ENCODE measurements around the gene MAPKAPK3. TPM values are rescaled to one million over a fixed set of nuclear protein-coding genes. Genes with fewer than 3 reads are reported as not detected.

Gene MAPKAPK3
- 100 to 1,000 TPM; 166 to 171 TPM for total RNA-seq

DNA sequence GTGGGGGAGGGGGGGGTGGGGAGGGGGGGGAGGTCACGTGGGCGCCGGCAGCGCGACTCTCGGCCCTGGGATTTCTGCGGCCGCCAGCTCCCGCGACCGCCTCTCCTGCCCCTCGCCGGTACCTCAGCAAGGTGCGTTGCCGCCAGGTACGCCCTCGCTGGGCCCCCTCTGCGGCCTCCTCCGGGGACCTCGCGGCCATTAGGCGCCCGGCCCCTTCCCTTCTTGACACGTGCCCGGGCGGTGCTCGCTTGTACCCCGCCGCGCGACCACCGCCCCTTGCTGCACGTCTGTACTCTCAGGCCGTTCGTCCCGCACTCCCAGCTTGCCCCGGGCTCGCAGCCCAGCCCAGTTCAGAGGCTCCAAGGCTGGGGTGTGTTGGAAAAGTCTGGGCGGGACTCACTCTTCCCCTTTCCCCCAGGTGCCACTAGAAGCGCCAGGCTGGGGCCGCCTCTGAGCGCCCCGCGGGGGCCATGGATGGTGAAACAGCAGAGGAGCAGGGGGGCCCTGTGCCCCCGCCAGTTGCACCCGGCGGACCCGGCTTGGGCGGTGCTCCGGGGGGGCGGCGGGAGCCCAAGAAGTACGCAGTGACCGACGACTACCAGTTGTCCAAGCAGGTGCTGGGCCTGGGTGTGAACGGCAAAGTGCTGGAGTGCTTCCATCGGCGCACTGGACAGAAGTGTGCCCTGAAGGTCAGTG, at the start of gene MAPKAPK3:
TSS of gene MAPKAPK3 (plus strand) at position 56 of the 696 bp plus-strand sequence. CDS start at position 471, 415 bp downstream.
- Mint-ChIP-seq H3K4me1 (peaks cover 60% of the 10 kb centered on the region), H3K4me3 (peak within 1 kb of the TSS; percentile 92), H3K27ac (peak within 1 kb of the TSS; percentile 95), H3K27me3 (peaks cover 4% of the 10 kb centered on the region), H3K36me3 (peaks cover 61% of the 10 kb centered on the region), H3K9me3 (no peaks in the 10 kb centered on the region)
- peak; percentile 40 for DNase-seq

DNA sequence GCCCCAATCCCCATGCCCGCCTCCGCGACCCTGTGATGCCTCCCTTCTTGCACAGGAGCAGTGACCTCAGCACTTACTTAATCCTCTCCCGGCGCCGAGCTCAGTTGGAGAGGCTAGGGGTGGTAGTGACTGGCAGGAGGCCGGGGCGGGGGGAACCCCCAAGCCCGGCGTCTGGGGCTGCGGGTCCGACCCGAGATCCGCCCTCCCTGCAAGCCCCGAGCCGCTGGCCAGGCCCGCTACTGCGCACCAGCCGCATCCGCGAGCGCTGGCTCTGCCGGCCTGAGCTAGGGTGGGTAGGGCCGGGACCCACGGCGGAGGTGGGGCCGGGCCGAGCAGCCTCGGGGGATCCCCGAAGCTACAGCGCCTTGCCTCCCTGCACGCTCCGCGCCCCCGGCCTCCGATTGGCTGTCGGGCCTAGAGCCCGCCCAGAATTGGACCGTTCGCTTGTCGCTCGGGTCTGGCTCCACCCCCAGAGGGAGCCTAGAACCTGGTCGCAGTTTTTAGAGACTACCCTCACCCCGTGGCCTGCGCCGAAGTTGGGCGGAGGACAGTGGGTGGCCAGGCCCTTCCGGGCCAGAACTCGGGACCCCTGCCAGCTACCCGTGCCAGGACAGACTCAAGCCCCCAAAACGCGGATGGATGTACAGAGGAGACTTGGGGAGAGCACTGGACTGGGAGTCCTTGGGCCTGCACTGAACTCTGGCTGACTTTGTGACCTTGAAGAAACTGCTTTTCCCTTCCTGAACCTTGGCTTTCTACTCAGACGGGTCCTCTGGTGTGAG, 49.4 kb upstream of the MAPKAPK3 start, which contains the start of gene C3orf18:
TSS of gene C3orf18 (minus strand) at position 362 of the 782 bp plus-strand sequence. CDS start 2,048 bp downstream, outside the sequence.
- H3K9me3 Mint-ChIP-seq, result no peaks in the 10 kb centered on the region
- peak; percentile 98 for DNase-seq
- H3K27me3 Mint-ChIP-seq, result no peaks in the 10 kb centered on the region
- H3K4me3 Mint-ChIP-seq, result peak within 1 kb of the TSS; percentile 93
- H3K27ac Mint-ChIP-seq, result peak within 1 kb of the TSS; percentile 99
- peaks cover 38% of the 10 kb centered on the region for H3K4me1 Mint-ChIP-seq
- peaks cover 32% of the 10 kb centered on the region for H3K36me3 Mint-ChIP-seq

DNA sequence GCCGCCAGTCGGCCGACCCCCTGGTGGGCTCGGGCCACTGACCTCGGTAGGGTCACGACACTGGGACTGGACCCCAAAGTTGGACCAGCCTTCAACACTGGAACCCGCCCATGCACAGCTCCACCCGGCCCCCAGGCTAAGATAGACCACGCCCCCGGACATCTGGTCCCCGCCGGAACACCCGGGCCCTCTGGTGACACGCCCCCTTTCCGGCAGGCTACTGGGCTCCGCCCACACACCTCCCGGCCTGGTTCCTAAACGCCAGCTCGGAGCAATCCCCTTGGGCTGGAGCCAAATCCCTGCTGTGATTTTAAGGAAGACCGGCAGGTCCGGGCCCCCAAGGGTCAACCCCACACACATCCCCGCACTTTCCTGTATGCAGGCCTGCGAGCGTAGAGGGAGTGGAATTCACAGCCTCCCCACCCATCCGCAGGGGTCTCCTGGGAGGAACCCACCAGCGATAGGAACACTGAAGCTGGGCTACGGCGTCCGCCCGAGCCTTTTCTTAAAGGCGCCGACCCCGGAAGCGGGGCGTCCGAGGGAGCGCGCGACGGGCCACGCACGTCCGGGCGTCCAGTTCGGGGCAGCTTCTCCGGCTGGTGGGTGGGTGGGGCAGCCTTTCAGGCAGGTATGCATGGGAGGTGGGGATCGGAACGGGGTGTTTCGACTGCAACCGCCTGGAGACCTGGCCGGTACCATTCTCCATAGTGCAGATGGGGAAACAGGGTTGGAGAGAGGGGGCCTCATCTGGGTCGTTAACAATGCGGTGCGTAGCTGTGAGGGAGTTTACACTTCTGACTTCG, 47.8 kb upstream of the MAPKAPK3 start, which contains the start of gene HEMK1:
TSS of gene HEMK1 (plus strand) at position 576 of the 803 bp plus-strand sequence. CDS start 1,583 bp downstream, outside the sequence.
- peak within 1 kb of the TSS; percentile 93 for H3K4me3 Mint-ChIP-seq
- H3K27ac Mint-ChIP-seq, result peak within 1 kb of the TSS; percentile 99
- DNase-seq, result peak; percentile 97
- peaks cover 4% of the 10 kb centered on the region for H3K27me3 Mint-ChIP-seq
- no peaks in the 10 kb centered on the region for H3K9me3 Mint-ChIP-seq
- H3K4me1 Mint-ChIP-seq, result peaks cover 48% of the 10 kb centered on the region
- H3K36me3 Mint-ChIP-seq, result peaks cover 43% of the 10 kb centered on the region

DNA sequence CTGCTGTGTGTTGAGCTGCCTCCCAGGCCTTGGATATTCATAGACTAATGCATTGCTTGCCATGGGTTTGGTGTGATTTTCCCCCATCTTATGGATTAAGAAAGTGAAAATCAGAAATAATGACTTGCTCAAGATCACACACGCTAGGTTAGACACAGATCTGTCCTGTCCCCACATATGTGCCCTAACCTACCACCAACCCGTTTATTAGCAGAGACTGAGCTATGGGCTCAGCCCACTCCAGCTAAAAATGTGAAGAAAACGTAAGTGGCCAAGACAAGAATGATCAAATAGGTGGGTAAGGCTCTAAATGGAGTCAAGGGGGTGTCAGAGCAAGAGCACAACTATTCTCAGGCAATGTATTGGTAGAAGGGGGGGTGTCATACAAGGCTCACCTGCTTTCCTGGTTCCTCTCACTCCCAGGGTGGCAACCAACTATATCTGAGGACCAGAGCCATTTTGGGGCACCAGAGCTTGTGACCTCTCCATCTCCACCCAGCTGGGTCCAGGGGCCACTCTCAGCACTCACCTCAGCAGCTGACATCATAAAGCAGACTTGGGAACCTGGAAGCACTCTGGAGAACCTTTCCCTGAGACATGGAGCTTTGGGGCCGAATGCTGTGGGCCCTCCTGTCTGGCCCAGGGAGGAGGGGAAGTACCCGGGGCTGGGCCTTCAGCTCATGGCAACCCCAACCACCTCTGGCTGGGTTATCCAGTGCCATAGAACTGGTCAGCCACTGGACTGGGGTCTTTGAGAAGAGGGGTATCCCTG, 46.3 kb upstream of the MAPKAPK3 start:
- Mint-ChIP-seq H3K27ac (peak overlapping the region; percentile 99), H3K36me3 (peaks cover 56% of the 10 kb centered on the region)
- DNase-seq, result no peak

DNA sequence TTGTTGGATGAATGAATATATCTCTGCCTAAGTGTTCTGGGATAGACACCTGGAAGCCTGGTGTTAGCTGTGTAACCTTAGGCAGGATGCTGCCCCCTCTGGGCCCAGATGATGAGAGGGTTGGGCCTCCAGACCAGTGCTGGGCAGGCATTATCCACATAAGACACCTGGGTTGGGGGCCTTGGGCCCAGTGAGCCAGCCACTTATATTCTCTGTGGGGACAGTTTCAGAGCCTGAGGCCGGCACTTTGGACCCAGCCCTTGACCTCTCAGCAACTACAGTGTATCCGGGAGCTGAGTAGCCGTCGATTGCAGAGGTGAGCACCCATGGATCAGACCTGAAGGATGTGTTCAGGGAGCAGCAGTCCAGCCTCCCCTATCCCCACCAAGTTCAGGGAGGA, 45.5 kb upstream of the MAPKAPK3 start:
- Mint-ChIP-seq H3K9me3 (no peaks in the 10 kb centered on the region), H3K4me3 (peak overlapping the region; percentile 93), H3K27me3 (peaks cover 4% of the 10 kb centered on the region), H3K27ac (peak overlapping the region; percentile 99), H3K36me3 (peaks cover 63% of the 10 kb centered on the region), H3K4me1 (peaks cover 61% of the 10 kb centered on the region)
- DNase-seq, result no peak

More for the DNA sequence above, 46.3 kb upstream of the MAPKAPK3 start:
- peaks cover 4% of the 10 kb centered on the region for H3K27me3 Mint-ChIP-seq
- peaks cover 62% of the 10 kb centered on the region for H3K4me1 Mint-ChIP-seq
- H3K4me3 Mint-ChIP-seq, result peak overlapping the region; percentile 93
- no peaks in the 10 kb centered on the region for H3K9me3 Mint-ChIP-seq

DNA sequence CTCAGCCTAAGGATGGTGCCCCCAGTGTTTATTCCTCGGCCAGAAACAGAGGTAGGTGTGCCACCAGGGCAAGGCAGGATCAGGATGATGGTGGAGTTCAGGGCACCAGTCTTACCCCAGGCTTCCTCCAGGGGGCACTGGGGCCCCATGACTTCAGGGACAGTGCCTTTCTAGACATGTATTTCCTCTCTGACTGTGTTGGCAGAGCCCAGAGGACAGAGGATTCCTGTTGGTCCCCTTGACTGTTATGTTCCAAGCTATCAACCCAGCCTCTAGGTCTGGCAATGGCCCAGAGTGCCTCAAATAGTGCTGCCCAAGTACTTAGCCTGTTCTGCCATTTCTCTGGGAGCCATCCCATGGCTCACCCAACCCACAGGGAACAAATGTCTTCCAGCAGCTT, 44.8 kb upstream of the MAPKAPK3 start:
- H3K27ac Mint-ChIP-seq, result peak overlapping the region; percentile 99
- H3K36me3 Mint-ChIP-seq, result peaks cover 69% of the 10 kb centered on the region

DNA sequence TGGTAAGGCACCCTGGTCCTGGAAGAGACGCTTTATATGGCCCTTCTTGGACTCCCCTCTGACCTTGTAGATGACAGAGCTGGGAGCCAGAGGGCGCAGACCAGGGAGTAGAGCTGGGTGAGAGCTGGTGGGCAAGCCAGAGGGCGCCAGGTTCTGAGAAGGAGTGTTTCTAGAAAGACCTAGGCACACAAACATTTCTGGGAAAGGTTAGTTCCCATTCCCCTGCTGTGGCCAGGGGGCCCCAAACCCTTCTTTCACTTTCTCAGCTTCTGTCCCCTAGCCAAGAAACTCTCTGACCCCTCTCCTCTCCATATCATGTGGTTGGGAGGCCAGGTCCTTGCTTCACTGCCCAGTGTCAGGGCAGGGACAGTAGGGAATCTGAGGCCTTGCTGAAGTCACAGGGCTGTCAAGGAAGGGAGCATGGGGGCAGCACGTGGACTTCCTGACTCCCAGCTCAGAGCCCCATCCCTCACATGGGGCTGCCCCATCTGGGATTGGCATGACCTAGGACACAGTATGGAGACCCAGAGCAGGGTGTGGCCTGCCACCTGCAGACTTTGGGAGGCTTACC, 44.1 kb upstream of the MAPKAPK3 start:
- peaks cover 75% of the 10 kb centered on the region for H3K36me3 Mint-ChIP-seq
- H3K9me3 Mint-ChIP-seq, result no peaks in the 10 kb centered on the region
- peaks cover 55% of the 10 kb centered on the region for H3K4me1 Mint-ChIP-seq
- DNase-seq, result peak; percentile 75
- H3K4me3 Mint-ChIP-seq, result peak overlapping the region; percentile 93
- peaks cover 4% of the 10 kb centered on the region for H3K27me3 Mint-ChIP-seq
- H3K27ac Mint-ChIP-seq, result peak overlapping the region; percentile 99

More for the DNA sequence above, 44.8 kb upstream of the MAPKAPK3 start:
- peaks cover 57% of the 10 kb centered on the region for H3K4me1 Mint-ChIP-seq
- peak overlapping the region; percentile 93 for H3K4me3 Mint-ChIP-seq
- no peaks in the 10 kb centered on the region for H3K9me3 Mint-ChIP-seq
- peak; percentile 82 for DNase-seq
- peaks cover 4% of the 10 kb centered on the region for H3K27me3 Mint-ChIP-seq

DNA sequence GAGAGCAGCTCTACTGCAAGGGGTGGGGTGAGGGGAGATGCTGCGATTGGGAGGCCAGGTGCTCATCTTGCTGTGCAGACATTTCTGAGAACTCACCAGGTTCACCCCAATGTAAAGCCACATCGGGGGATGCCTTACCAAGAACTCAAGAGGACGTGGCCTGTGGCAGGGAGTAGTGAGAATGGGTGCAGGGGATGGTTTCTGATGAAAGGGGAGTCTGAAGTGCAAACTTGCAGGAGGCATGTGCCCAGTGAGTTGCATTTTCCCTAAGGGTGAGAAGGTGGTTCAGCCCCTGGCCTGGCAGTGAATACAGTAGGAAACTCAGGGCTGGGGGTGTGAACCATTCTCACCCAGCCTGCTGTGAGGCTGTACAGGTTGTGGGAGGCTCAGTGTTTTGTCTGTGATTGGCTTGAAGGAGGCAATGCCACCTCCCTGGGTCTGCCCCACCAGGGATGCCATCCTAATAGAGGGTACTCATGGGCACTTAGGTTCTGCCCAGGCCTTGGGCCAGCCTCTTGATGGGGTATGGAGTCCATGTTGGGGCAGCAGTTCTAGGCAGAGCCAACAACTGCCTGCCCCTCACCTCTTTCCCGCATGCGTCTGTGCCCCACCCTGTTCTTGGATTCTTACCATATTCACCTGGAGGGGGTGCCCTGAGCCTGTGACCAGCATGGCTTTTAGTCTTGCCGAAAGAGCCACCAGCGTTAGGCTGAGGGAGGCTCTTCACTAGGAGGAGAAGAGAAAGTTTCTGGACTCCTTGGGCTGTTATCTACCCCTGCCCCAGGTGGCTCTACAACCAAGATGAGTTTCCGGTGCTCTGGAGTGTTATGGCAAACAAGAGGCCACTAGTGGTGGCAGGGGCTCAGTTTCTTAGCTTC, 43.1 kb upstream of the MAPKAPK3 start:
- H3K27ac Mint-ChIP-seq, result peak overlapping the region; percentile 99
- no peaks in the 10 kb centered on the region for H3K9me3 Mint-ChIP-seq
- H3K4me3 Mint-ChIP-seq, result peak overlapping the region; percentile 93
- peaks cover 76% of the 10 kb centered on the region for H3K36me3 Mint-ChIP-seq
- peak; percentile 88 for DNase-seq
- peaks cover 56% of the 10 kb centered on the region for H3K4me1 Mint-ChIP-seq
- peaks cover 4% of the 10 kb centered on the region for H3K27me3 Mint-ChIP-seq

DNA sequence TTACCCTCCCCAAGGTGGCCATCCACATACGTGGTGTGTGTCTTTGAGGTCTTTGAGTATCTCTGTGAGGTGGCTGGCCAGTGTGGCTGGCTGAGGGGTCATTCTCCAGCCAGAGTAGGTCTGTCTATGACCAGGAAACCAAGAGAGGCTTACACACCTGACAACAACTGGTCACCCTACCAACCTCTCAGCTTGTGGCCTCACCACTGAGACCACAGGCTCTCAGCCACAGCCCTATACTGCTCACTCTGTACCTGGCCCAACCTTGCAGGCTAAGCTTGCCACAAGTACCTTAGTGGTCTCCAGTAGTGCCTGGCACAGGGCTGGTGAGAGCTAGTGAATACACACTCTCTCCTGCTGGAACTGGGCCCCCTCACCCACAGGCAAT, 42.5 kb upstream of the MAPKAPK3 start:
- Mint-ChIP-seq H3K4me3 (peak overlapping the region; percentile 93), H3K27me3 (peaks cover 4% of the 10 kb centered on the region), H3K4me1 (peaks cover 56% of the 10 kb centered on the region), H3K36me3 (peaks cover 80% of the 10 kb centered on the region), H3K27ac (peak overlapping the region; percentile 99), H3K9me3 (no peaks in the 10 kb centered on the region)
- DNase-seq, result peak; percentile 47

DNA sequence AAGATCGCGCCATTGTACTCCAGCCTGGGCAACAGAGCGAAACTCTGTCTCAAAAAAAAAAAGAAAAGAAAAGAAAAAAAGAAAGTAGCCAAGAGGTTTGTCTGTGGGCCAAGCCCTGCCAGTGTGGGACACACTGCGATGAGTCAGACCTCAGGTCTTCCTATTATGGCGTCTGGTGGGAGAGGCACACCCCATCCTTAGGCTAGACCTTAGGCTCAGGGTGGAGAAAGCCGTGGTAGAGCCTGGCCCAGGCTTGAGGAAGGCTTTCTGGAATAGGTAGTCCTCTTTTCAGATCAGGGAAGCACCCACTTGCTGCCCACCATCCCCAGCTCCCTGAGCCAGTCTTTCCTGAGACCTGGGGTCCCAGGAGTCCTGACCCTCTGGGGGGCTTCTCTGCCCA, 41.6 kb upstream of the MAPKAPK3 start:
- H3K27ac Mint-ChIP-seq, result peak overlapping the region; percentile 99
- peak overlapping the region; percentile 93 for H3K4me3 Mint-ChIP-seq
- no peak for DNase-seq
- peaks cover 4% of the 10 kb centered on the region for H3K27me3 Mint-ChIP-seq
- H3K36me3 Mint-ChIP-seq, result peaks cover 75% of the 10 kb centered on the region
- no peaks in the 10 kb centered on the region for H3K9me3 Mint-ChIP-seq
- peaks cover 56% of the 10 kb centered on the region for H3K4me1 Mint-ChIP-seq

DNA sequence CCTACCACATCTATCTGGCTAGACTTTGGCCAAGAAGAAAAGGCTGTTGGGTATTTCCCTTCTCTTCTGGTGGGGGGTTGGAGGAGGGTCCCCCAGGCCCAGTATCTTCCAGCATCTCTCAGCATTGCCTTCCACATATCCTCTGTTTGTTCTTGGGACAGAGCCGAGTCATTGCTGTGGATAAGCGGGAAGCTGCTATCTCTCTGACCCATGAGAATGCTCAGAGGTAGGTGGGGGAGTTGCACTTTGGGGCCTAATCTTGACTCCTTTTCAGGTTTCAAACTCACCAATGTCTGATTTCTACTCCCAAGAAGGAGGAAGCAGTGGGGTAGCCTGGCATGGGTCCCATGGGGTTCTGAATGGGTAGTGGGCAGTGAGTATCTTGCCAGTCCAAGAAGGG, 39.6 kb upstream of the MAPKAPK3 start:
- Mint-ChIP-seq H3K27ac (peak overlapping the region; percentile 43), H3K36me3 (peaks cover 61% of the 10 kb centered on the region), H3K9me3 (no peaks in the 10 kb centered on the region), H3K4me1 (peaks cover 42% of the 10 kb centered on the region), H3K27me3 (peaks cover 4% of the 10 kb centered on the region), H3K4me3 (no peak overlapping the region)
- no peak for DNase-seq

DNA sequence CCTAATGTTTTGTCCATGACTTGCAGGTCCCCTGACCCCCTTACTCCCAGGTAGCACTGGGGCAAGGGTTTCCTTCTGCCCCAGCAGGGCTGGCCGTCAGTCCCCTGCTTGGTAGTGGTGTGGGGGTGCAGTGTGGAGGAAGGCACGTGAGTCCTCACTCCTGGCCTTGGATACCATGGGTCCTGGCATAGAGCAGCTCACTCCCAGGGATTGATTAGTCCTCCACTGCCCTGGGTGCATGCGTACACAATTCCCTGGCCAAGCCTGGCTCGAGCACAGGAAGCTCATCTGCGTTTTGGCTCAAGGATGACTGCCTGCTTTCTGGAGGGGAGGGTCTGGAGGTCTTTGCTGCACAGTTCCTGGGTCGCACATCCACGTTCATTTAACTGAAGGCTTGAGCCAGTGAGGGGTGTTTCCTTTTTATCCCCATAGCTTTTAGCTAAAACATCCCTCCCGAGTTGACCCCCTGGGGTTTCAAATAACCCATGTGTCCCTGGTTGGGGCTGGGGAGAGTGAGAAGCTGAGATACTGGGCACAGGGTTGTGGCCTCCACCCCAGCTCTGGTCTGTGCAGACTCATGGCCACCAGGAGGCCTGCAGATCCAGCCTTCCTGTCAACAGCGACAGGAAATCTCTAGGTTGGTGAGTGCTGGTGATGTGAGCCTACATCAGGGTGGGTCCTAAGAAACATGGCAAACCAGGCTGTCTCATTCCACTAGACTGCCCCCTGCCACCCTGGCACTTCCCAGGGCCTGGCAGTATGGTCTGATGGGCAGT, 36.1 kb upstream of the MAPKAPK3 start:
- peak overlapping the region; percentile 16 for H3K27ac Mint-ChIP-seq
- H3K36me3 Mint-ChIP-seq, result peaks cover 58% of the 10 kb centered on the region
- no peaks in the 10 kb centered on the region for H3K9me3 Mint-ChIP-seq
- no peak for DNase-seq
- no peaks in the 10 kb centered on the region for H3K27me3 Mint-ChIP-seq
- H3K4me1 Mint-ChIP-seq, result peaks cover 36% of the 10 kb centered on the region
- no peak overlapping the region for H3K4me3 Mint-ChIP-seq
